ENCODE measurements around the gene EPS8.

DNA sequence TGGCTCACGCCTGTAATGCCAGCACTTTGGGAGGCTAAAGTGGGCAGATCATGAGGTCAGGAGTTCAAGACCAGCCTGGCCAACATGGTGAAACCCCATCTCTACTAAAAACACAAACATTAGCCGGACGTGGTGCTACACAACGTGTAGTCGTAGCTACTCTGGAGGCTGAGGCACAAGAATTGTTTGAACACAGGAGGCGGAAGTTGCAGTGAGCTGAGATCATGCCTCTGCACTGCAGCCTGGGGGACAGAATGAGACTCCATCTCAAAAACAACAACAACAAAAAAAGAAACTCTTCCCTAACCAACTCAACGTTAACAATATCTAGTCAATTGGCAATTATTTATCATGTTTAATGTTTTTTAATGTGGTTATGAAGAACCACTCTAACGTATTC lies 89.3 kb downstream of the EPS8 start:
- no peak for TF ChIP-seq CTCF (conservative IDR thresholded peaks at IDR 0.05)
- no peak for TF ChIP-seq EZH2 (IDR thresholded peaks at IDR 0.05; ENCODE audit: low read depth)

Measured in PC-9 (cell line).